ENCODE results near the gene RRP8. TPM values are rescaled to one million over a fixed set of nuclear protein-coding genes. Genes with fewer than 3 reads are reported as not detected.
A peak's percentile ranks its signal among the peaks of the same experiment; 100 is the strongest.

Gene RRP8
- total and polyA plus RNA-seq, 10 donors, result 17.0 to 28.4 (median 23.6) TPM

GRCh38 chr11:6545917-6546605 is 57.4 kb downstream of the RRP8 start:
- DNase-seq, result peak; percentile 59
- Histone ChIP-seq H3K27me3 (replicated peaks in 1 of 7) (no peaks in the 10 kb centered on the region), H3K27ac (no peak overlapping the region), H3K4me1 (peaks cover 0 to 2% (median 0%) of the 10 kb centered on the region in 6 donors), H3K36me3 (peaks cover 0 to 52% (median 16%) of the 10 kb centered on the region in 6 donors), H3K4me3 (no peak overlapping the region), H3K9me3 (no peaks in the 10 kb centered on the region)
- intact Hi-C loops (cut with DNase I; ENCODE audit: low total_unique reads), result no loop called here
- WGBS, 5 donors, result 95 to 98% (median 95%) methylated on average over 8 to 14 of the region's 14 CpGs
- no peak for TF ChIP-seq CTCF (IDR thresholded peaks at IDR 0.05 in 8 of 11, conservative IDR thresholded peaks at IDR 0.05 in 3 of 11)
- no peak for TF ChIP-seq POLR2AphosphoS5 (IDR thresholded peaks at IDR 0.05)
- TF ChIP-seq POLR2A (IDR thresholded peaks at IDR 0.05), result no peak

Other genes with a start within 250 kb of the RRP8 start
- 10 to 100 TPM; 21.9 to 33.8 (median 27.7) TPM for gene SMPD1, start 213.1 kb downstream of the RRP8 start, total RNA-seq
- 10 to 100 TPM; 23.8 to 28.9 (median 24.2) TPM for gene SMPD1, start 213.1 kb downstream of the RRP8 start, polyA plus RNA-seq
- 10 to 100 TPM; 23.5 to 42.4 (median 27.3) TPM for gene APBB1, start 184.5 kb downstream of the RRP8 start, total RNA-seq
- 10 to 100 TPM; 18.6 to 25.9 (median 22.2) TPM for gene APBB1, start 184.5 kb downstream of the RRP8 start, polyA plus RNA-seq
- gene HPX, start 162.6 kb downstream of the RRP8 start, total RNA-seq, result 1 to 10 TPM in 6 of 7 donors, not detected in 1; 1.0 to 3.8 (median 2.8) TPM
- gene HPX, start 162.6 kb downstream of the RRP8 start, polyA plus RNA-seq, result 1 to 10 TPM in 1 of 3 donors, under 1 TPM in 2; 0.65 to 1.4 (median 0.83) TPM
- gene TRIM3, start 129.7 kb downstream of the RRP8 start, total RNA-seq, result 10 to 100 TPM; 11.3 to 27.6 (median 19.9) TPM
- gene TRIM3, start 129.7 kb downstream of the RRP8 start, polyA plus RNA-seq, result 1 to 10 TPM; 6.3 to 8.1 (median 6.8) TPM
- gene ARFIP2, start 122.3 kb downstream of the RRP8 start, total RNA-seq, result 10 to 100 TPM; 29.8 to 72.7 (median 37.1) TPM
- gene ARFIP2, start 122.3 kb downstream of the RRP8 start, polyA plus RNA-seq, result 10 to 100 TPM; 23.4 to 36.5 (median 35.8) TPM
- gene TIMM10B, start 122.1 kb downstream of the RRP8 start, total RNA-seq, result 10 to 100 TPM; 32.7 to 71.3 (median 46.9) TPM
- gene TIMM10B, start 122.1 kb downstream of the RRP8 start, polyA plus RNA-seq, result 10 to 100 TPM; 10.7 to 33.8 (median 19.8) TPM
- 10 to 100 TPM; 19.0 to 40.7 (median 27.6) TPM for gene DNHD1, start 106.3 kb downstream of the RRP8 start, total RNA-seq
- gene DNHD1, start 106.3 kb downstream of the RRP8 start, polyA plus RNA-seq, result 10 to 100 TPM in 2 of 3 donors, 1 to 10 TPM in 1; 6.0 to 17.0 (median 15.1) TPM
- gene ILK, start 158 bp upstream of the RRP8 start, total RNA-seq, result 100 to 1,000 TPM; 122 to 194 (median 141) TPM
- 100 to 1,000 TPM in 1 of 3 donors, 10 to 100 TPM in 2; 71.4 to 108 (median 76.5) TPM for gene ILK, start 158 bp upstream of the RRP8 start, polyA plus RNA-seq
- gene TAF10, start 8.6 kb upstream of the RRP8 start, total RNA-seq, result 100 to 1,000 TPM; 133 to 159 (median 148) TPM
- 100 to 1,000 TPM; 103 to 151 (median 140) TPM for gene TAF10, start 8.6 kb upstream of the RRP8 start, polyA plus RNA-seq
- gene TPP1, start 15.8 kb upstream of the RRP8 start, total RNA-seq, result 100 to 1,000 TPM; 159 to 306 (median 232) TPM
- 10 to 100 TPM; 54.9 to 61.6 (median 60.6) TPM for gene TPP1, start 15.8 kb upstream of the RRP8 start, polyA plus RNA-seq
- 10 to 100 TPM; 29.8 to 58.8 (median 43.4) TPM for gene DCHS1, start 52.2 kb upstream of the RRP8 start, total RNA-seq
- gene DCHS1, start 52.2 kb upstream of the RRP8 start, polyA plus RNA-seq, result 1 to 10 TPM; 1.9 to 7.6 (median 3.1) TPM
- 10 to 100 TPM; 31.1 to 74.7 (median 41.1) TPM for gene MRPL17, start 79.7 kb upstream of the RRP8 start, total RNA-seq
- gene MRPL17, start 79.7 kb upstream of the RRP8 start, polyA plus RNA-seq, result 10 to 100 TPM; 41.7 to 70.2 (median 52.9) TPM
- under 1 TPM in 5 of 7 donors, not detected in 2; 0.15 to 0.34 (median 0.20) TPM for gene OR2AG2, start 168.4 kb upstream of the RRP8 start, total RNA-seq
- gene OR2AG2, start 168.4 kb upstream of the RRP8 start, polyA plus RNA-seq, result under 1 TPM in 1 of 3 donors, not detected in 2; 0.03 TPM
- gene OR2AG1, start 179.4 kb upstream of the RRP8 start, total RNA-seq, result under 1 TPM in 2 of 7 donors, not detected in 5; 0.20 to 0.26 TPM
- not detected for gene OR2AG1, start 179.4 kb upstream of the RRP8 start, polyA plus RNA-seq
- under 1 TPM; 0.07 to 0.85 (median 0.39) TPM for gene OR6A2, start 196.1 kb upstream of the RRP8 start, total RNA-seq
- gene OR6A2, start 196.1 kb upstream of the RRP8 start, polyA plus RNA-seq, result not detected
- not detected for gene OR10A5, start 242.1 kb upstream of the RRP8 start, total RNA-seq
- not detected for gene OR10A5, start 242.1 kb upstream of the RRP8 start, polyA plus RNA-seq